HepG2 (cell line): ENCODE results near the gene DGKB. TPM values are rescaled to one million over a fixed set of nuclear protein-coding genes. Genes with fewer than 3 reads are reported as not detected.

Experiments
- ATAC-seq: fragments of 200-7000 bp; cut with Tn5 transposase; 3 replicates; pipeline ENCODE4 v1.9.1; 2020; ENCODE audit warnings: mild to moderate bottlenecking, moderate library complexity
- BruUV-seq: library from RNA; stranded (reverse); fragments of 400-500 nt; replicated peaks from 2 replicates; lab custom pipeline; 2021; lab: Mats Ljungman, UMichigan
- CTCF ChIA-PET: fragments of 300-600 bp; formaldehyde crosslinking; extraction: SDS; loops from one replicate; lab custom pipeline; 2021; ENCODE audit warnings: low total read pairs, inconsistent platforms, low intra/inter-chr PET ratio; lab: Yijun Ruan, JAX
- POLR2A ChIA-PET: fragments of 350-600 bp; sonication (Branson Sonifier 250); formaldehyde crosslinking; loops from one replicate; lab custom pipeline; 2020; ENCODE audit warnings: antibody characterized with exemption, inconsistent platforms; lab: Yijun Ruan, JAX
- DNase-seq: peaks from one replicate; pipeline ENCODE4 v3.0.0-alpha.2; 2015; ENCODE audit warnings: low spot score
- FAIRE-seq: peaks from 3 replicates; lab custom pipeline; 2011; peaks lifted over from hg19 to GRCh38; lab: Jason Lieb, UNC
- H2AFZ ChIP-seq: one replicate; pipeline ENCODE4 v1.6.1; 2011; ENCODE audit warnings: low read length, inconsistent platforms
- H3K27ac ChIP-seq: fragments of 300-600 bp; 3 replicates; pipeline ENCODE4 v1.8.0; 2011; ENCODE audit warnings: mixed run types, mild to moderate bottlenecking, mixed read lengths, low read length, inconsistent platforms; ENCODE audit not compliant: insufficient read depth; ENCODE audit errors: extremely low read length
- H3K27me3 ChIP-seq, 2 experiments: fragments of 200-600 bp in 1 of 2; 2 replicates in 1 of 2; 3 replicates in 1 of 2; pipeline versions ENCODE4 v1.6.0 to v1.8.0; 2011; ENCODE audit warnings: low read length in 2 of 2, mild to moderate bottlenecking in 2 of 2, moderate library complexity in 2 of 2, inconsistent platforms in 1 of 2; ENCODE audit not compliant: insufficient read depth in 2 of 2, control insufficient read depth in 1 of 2
- H3K36me3 ChIP-seq, 2 experiments: fragments of 200-600 bp in 1 of 2; replicated peaks in 1 of 2; 2 replicates in 1 of 2; 3 replicates in 1 of 2; pipeline versions ENCODE4 v1.5.1 to v1.8.0; 2011; ENCODE audit warnings: low read length in 2 of 2, inconsistent platforms in 1 of 2; ENCODE audit not compliant: insufficient read depth in 2 of 2, control insufficient read depth in 1 of 2
- H3K4me1 ChIP-seq: 2 replicates; pipeline ENCODE4 v1.5.1; 2012; ENCODE audit warnings: low read length, inconsistent platforms; ENCODE audit not compliant: insufficient read depth
- H3K4me2 ChIP-seq: 2 replicates; pipeline ENCODE4 v1.6.0; 2011; ENCODE audit warnings: low read depth, low read length, inconsistent platforms
- H3K4me3 ChIP-seq, 3 experiments: fragments of 200-600 bp in 1 of 3; sonication (generic), shearing (Covaris generic) in 1 of 3; replicated peaks in 1 of 3; 2 replicates each; pipeline ENCODE4 v1.5.1; 2011 to 2016; ENCODE audit warnings: low read length in 3 of 3, inconsistent platforms in 2 of 3, low read depth in 2 of 3, mild to moderate bottlenecking in 2 of 3, control low read depth in 1 of 3, mixed read lengths in 1 of 3; ENCODE audit not compliant: insufficient read depth in 1 of 3
- H3K79me2 ChIP-seq: one replicate; pipeline ENCODE4 v1.6.1; 2011; ENCODE audit warnings: low read length, inconsistent platforms; ENCODE audit not compliant: insufficient read depth
- H3K9ac ChIP-seq: 2 replicates; pipeline ENCODE4 v1.6.0; 2011; ENCODE audit warnings: mild to moderate bottlenecking, low read depth, low read length, inconsistent platforms; ENCODE audit not compliant: insufficient read depth
- H3K9me3 ChIP-seq: 2 replicates; pipeline ENCODE4 v1.5.1; 2012; ENCODE audit warnings: mild to moderate bottlenecking, low read length
- H4K20me1 ChIP-seq: 2 replicates; pipeline ENCODE4 v1.6.0; 2011; ENCODE audit warnings: inconsistent platforms, mild to moderate bottlenecking, low read length, moderate library complexity; ENCODE audit not compliant: insufficient read depth
- BCLAF1 ChIP-seq: fragments of 450-650 bp; IDR thresholded peaks from 2 replicates; pipeline ENCODE4 v1.6.1; 2017; ENCODE audit warnings: mild to moderate bottlenecking
- JUND ChIP-seq: sonication (generic); formaldehyde crosslinking; IDR thresholded peaks from 2 replicates; pipeline ENCODE4 v1.8.0; 2022; ENCODE audit warnings: mild to moderate bottlenecking, missing genetic modification reagents
- MTF1 ChIP-seq: sonication (generic); formaldehyde crosslinking; IDR thresholded peaks from 2 replicates; pipeline ENCODE4 v1.5.0; 2020; ENCODE audit warnings: missing genetic modification reagents
- NCOA5 ChIP-seq: sonication (generic); formaldehyde crosslinking; IDR thresholded peaks from 2 replicates; pipeline ENCODE4 v1.4.0; 2020; ENCODE audit warnings: missing genetic modification reagents
- ZBTB25 ChIP-seq: IDR thresholded peaks from 2 replicates; pipeline ENCODE4 v1.6.1; 2018; ENCODE audit warnings: missing genetic modification reagents
- ZNF337 ChIP-seq: sonication (generic); formaldehyde crosslinking; IDR thresholded peaks from 2 replicates; pipeline ENCODE4 v1.5.1; 2020; ENCODE audit warnings: missing genetic modification reagents, low read depth, mild to moderate bottlenecking, borderline replicate concordance
- ZNF557 ChIP-seq: sonication (generic); formaldehyde crosslinking; IDR thresholded peaks from 2 replicates; pipeline ENCODE4 v1.4.0; 2020; ENCODE audit warnings: missing genetic modification reagents
- ZNF646 ChIP-seq: sonication (generic); formaldehyde crosslinking; IDR thresholded peaks from 2 replicates; pipeline ENCODE4 v1.9.0; 2021; ENCODE audit warnings: mild to moderate bottlenecking, missing genetic modification reagents
- ZNF670 ChIP-seq: sonication (generic); formaldehyde crosslinking; IDR thresholded peaks from 2 replicates; pipeline ENCODE4 v1.8.0; 2022; ENCODE audit warnings: mild to moderate bottlenecking, missing genetic modification reagents, borderline replicate concordance
- ZNF784 ChIP-seq: sonication (generic); formaldehyde crosslinking; IDR thresholded peaks from 2 replicates; pipeline ENCODE4 v1.5.1; 2020; ENCODE audit warnings: missing genetic modification reagents, mild to moderate bottlenecking, borderline replicate concordance
- WGBS: methylation state at CpG from one replicate; pipeline ENCODE4 v1.1.6; 2017; ENCODE audit warnings: low lambda C conversion rate; 5-methylcytosine and 5-hydroxymethylcytosine counted together
- in situ Hi-C: cut with HindIII; loops from 2 replicates; pipeline ENCODE4 v1.10.0; 2017; ENCODE audit warnings: low pct_unique_long_range_greater_than_20kb; ENCODE audit not compliant: extremely low pct_ligation_motif_present
- intact Hi-C: fragments of 100-400 bp; cut with micrococcal nuclease; formaldehyde crosslinking; loops from one replicate; pipeline ENCODE4 v1.10.0; 2022; ENCODE audit not compliant: unreplicated experiment
- polyA plus RNA-seq, 8 experiments: library from polyadenylated mRNA; depleted of rRNA in 3 of 8; stranded (reverse) in 7 of 8; unstranded in 1 of 8; fragments of >200 nt; fragmentation: Illumina TruSeq in 4 of 8; extraction: Trizol in 4 of 8; gene quantifications; 2 replicates each; pipeline versions ENCODE4 v1.2.1 to v1.2.3, GENCODE V29; 2011 to 2016; ENCODE audit warnings: low read depth in 4 of 8, missing spikeins in 1 of 8, mixed read lengths in 1 of 8; ENCODE audit not compliant: insufficient read depth in 1 of 8
- total RNA-seq, 5 experiments: library from RNA; depleted of rRNA; stranded (reverse); fragments of >200 nt; fragmentation: Illumina TruSeq; extraction: Trizol; gene quantifications; 2 replicates each; pipeline ENCODE4 v1.2.3, GENCODE V29; 2016; ENCODE audit warnings: low read depth in 1 of 5

Gene DGKB
- total and polyA plus RNA-seq, 2 of the 13 experiments (the other 11 are each of a cell fraction or from before 2014, with no cell fraction given) = not detected

- no peak for TF ChIP-seq ZNF784 (CRISPR knock-in tag)
- TF ChIP-seq, all 625 proteins: peak for 0
These were observed 35.0 kb upstream of the DGKB start (continued) for GRCh38 chr7:14937581-14937980.

- 1% methylated on average over 5 of the region's 5 CpGs for WGBS
- Histone ChIP-seq H3K79me2 (no peaks in the 10 kb centered on the region), H3K4me1 (no peaks in the 10 kb centered on the region), H3K9me3 (no peaks in the 10 kb centered on the region), H3K27me3 (no peaks in the 10 kb centered on the region), H3K36me3 (no peaks in the 10 kb centered on the region), H3K4me2 (no peak overlapping the region), H3K27ac (no peak overlapping the region), H3K9ac (no peak overlapping the region), H2AFZ (no peak overlapping the region), H3K4me3 (no peak overlapping the region), H4K20me1 (no peaks in the 10 kb centered on the region)
- CTCF ChIA-PET = no interaction called here
- no peak for FAIRE-seq
- no peak for ATAC-seq
- no TSS peak for BruUV-seq
- DNase-seq = no peak
- POLR2A ChIA-PET = no interaction called here
- in situ Hi-C loops (no loop called here), intact Hi-C loops (no loop called here)
- no peak for TF ChIP-seq ZNF337
- no peak for TF ChIP-seq BCLAF1
- no peak for TF ChIP-seq ZBTB25 (CRISPR knock-in tag)
- no peak for TF ChIP-seq NCOA5 (CRISPR knock-in tag)
- TF ChIP-seq ZNF557 (CRISPR knock-in tag) = no peak
- TF ChIP-seq MTF1 (CRISPR knock-in tag) = no peak
- no peak for TF ChIP-seq ZNF670
- TF ChIP-seq ZNF646 = no peak
- TF ChIP-seq JUND (CRISPR knock-in tag) = no peak
These were observed 34.0 kb upstream of the DGKB start for GRCh38 chr7:14936554-14936953.
